Measurements from ENCODE around the gene TWIST2. TPM values are rescaled to one million over a fixed set of nuclear protein-coding genes. Genes with fewer than 3 reads are reported as not detected.

TWIST2 gene
- total RNA-seq (2014; rRNA removed; shearing (Covaris generic)): not detected in 2 replicates

GRCh38 chr2:238847841-238848690 is at the start of gene TWIST2:
TSS of gene TWIST2 (plus strand) at chr2:238848085. CDS start at chr2:238848216, 131 bp downstream.
- Histone ChIP-seq H3K27ac (no peak within 1 kb of the TSS), H3K36me3 (no peaks in the 10 kb centered on the region), H3K4me3 (no peak within 1 kb of the TSS), H3K4me1 (no peaks in the 10 kb centered on the region), H3K9me3 (replicated peaks) (no peaks in the 10 kb centered on the region), H3K27me3 (no peaks in the 10 kb centered on the region)
- no peak for DNase-seq

- H3K4me3 ChIP-seq: no peak overlapping the region
- no peaks in the 10 kb centered on the region for H3K9me3 ChIP-seq (replicated peaks)
- no peaks in the 10 kb centered on the region for H3K36me3 ChIP-seq
- no peaks in the 10 kb centered on the region for H3K4me1 ChIP-seq
- H3K27me3 ChIP-seq: 0 out of 2 replicates have a peak, but pooled peaks cover 6% of the 10 kb centered on the region
- H3K27ac ChIP-seq: no peak overlapping the region
- DNase-seq: no peak
Observed at GRCh38 chr2:238801791-238802190, 46.1 kb upstream of the TWIST2 start.

DNA sequence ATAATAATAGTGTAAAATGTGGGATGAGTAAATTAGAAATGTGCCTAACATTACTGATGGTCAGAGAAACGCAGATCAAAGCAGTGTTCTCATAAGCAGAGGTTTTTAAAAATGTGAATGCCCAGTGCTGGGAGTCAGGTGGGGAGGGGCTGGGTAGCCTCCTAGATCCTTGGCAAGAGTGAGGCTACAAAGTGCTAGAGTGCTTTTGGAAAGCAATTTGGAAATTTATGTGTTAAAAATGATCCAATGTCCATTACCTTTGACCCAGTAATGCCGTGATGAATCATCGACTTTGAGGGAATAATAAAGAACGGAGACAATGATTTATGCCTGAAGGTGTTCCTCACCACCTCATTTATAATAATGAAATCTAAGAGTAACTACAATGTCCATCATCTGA is 44.9 kb upstream of the TWIST2 start:
- Histone ChIP-seq H3K27me3 (0 out of 2 replicates have a peak, but pooled peaks cover 6% of the 10 kb centered on the region), H3K4me3 (no peak overlapping the region), H3K9me3 (replicated peaks) (no peaks in the 10 kb centered on the region), H3K4me1 (no peaks in the 10 kb centered on the region), H3K36me3 (no peaks in the 10 kb centered on the region), H3K27ac (no peak overlapping the region)
- DNase-seq: no peak

DNA sequence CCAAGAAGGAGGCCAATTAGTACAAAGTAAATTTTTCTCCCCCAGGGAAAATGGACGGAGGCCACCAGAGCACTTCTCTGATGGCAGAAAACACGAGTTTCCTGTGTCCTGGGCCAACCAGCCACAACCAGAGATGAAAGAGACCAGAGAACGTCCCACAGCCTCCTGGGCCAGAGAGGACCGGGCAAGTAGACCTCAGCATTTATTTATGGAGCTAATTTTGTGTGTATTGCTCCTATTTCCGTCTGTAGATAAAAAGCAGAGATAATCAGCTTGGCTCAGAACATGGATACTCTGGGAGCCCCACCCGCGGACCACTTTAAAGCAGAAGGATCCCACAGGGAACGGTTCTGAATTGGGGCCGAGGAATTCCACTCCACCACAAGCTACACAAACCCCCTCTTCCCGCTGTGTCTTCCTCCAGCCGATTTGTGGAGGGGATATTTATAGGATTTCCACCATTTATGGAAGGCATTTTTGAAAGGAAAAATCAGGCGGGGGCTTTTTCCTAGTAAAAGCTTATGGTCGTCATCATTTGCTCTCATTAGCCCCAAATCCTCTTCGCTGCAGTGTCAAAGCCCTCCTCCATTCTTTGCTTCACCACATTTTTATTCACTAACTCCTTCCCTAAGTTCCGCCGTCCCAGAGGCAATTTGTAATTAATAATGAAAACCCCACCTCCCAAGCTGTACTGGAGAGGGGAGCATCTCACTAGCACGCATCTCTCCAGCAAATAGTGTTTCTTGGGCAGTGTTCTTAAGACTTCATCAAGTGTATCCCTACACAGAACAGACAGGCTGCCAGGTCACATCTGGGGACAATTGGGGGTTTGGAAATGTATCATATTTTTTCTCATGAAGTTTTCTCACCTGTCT is 43.7 kb upstream of the TWIST2 start:
- H3K4me1 ChIP-seq: no peaks in the 10 kb centered on the region
- 0 out of 2 replicates have a peak, but pooled peaks cover 6% of the 10 kb centered on the region for H3K27me3 ChIP-seq
- DNase-seq: no peak
- H3K9me3 ChIP-seq (replicated peaks): no peaks in the 10 kb centered on the region
- H3K36me3 ChIP-seq: no peaks in the 10 kb centered on the region
- no peak overlapping the region for H3K27ac ChIP-seq
- no peak overlapping the region for H3K4me3 ChIP-seq

- no peaks in the 10 kb centered on the region for H3K36me3 ChIP-seq
- no peaks in the 10 kb centered on the region for H3K4me1 ChIP-seq
- H3K9me3 ChIP-seq (replicated peaks): no peaks in the 10 kb centered on the region
- H3K27me3 ChIP-seq: no peaks in the 10 kb centered on the region
- no peak overlapping the region for H3K4me3 ChIP-seq
- DNase-seq: no peak
- H3K27ac ChIP-seq: no peak overlapping the region
Observed at GRCh38 chr2:238808761-238809160, 39.1 kb upstream of the TWIST2 start.

GRCh38 chr2:238810321-238810720 is 37.6 kb upstream of the TWIST2 start:
- DNase-seq: no peak
- Histone ChIP-seq H3K36me3 (no peaks in the 10 kb centered on the region), H3K9me3 (replicated peaks) (no peaks in the 10 kb centered on the region), H3K27ac (no peak overlapping the region), H3K27me3 (no peaks in the 10 kb centered on the region), H3K4me3 (no peak overlapping the region), H3K4me1 (no peaks in the 10 kb centered on the region)

- Histone ChIP-seq H3K27ac (no peak overlapping the region), H3K36me3 (no peaks in the 10 kb centered on the region), H3K27me3 (no peaks in the 10 kb centered on the region), H3K4me1 (no peaks in the 10 kb centered on the region), H3K4me3 (no peak overlapping the region), H3K9me3 (replicated peaks) (no peaks in the 10 kb centered on the region)
- no peak for DNase-seq
Observed at GRCh38 chr2:238811293-238811692, 36.6 kb upstream of the TWIST2 start.

DNA sequence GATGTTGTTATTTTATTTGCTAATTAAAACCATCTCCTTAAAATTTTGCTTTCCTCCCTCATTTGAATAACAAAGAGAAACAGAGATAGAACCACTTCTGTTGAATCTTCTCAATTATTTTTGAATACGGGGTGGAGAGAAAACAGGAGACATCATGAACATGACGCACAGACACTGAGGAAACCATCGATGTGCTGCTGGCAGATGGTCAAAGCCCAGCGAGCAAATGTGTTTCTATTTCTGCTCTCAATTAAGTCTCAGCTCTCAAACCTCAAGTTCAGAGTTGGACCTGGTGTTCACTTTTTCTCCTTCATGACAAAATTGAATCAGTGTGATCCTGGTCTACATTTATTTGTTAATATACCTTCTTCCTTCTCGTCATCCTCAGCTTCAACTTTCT is 36.1 kb upstream of the TWIST2 start:
- Histone ChIP-seq H3K27me3 (no peaks in the 10 kb centered on the region), H3K27ac (no peak overlapping the region), H3K4me1 (no peaks in the 10 kb centered on the region), H3K9me3 (replicated peaks) (no peaks in the 10 kb centered on the region), H3K36me3 (no peaks in the 10 kb centered on the region), H3K4me3 (no peak overlapping the region)
- DNase-seq: no peak

DNA sequence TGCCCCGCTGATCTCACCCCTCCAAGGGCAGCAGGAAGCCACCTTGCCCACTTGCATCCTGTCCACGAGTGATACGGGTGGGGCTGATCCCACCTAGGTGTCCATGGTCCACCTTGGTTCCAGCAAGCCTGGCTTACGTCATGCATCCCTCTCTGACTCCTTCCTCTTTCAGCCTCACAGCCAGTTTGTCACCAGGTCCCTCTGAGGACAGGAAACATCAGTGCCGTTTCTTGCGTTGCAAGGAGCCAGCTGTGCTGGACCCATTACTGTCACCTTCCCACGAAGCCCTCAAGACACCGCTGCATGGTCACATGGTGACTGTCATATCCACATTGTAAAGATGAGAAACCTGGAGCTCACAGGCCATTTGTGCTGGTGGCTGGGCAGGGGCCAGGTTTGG is 34.8 kb upstream of the TWIST2 start:
- Histone ChIP-seq H3K27me3 (no peaks in the 10 kb centered on the region), H3K9me3 (replicated peaks) (no peaks in the 10 kb centered on the region), H3K36me3 (no peaks in the 10 kb centered on the region), H3K4me3 (no peak overlapping the region), H3K27ac (no peak overlapping the region), H3K4me1 (no peaks in the 10 kb centered on the region)
- no peak for DNase-seq

DNA sequence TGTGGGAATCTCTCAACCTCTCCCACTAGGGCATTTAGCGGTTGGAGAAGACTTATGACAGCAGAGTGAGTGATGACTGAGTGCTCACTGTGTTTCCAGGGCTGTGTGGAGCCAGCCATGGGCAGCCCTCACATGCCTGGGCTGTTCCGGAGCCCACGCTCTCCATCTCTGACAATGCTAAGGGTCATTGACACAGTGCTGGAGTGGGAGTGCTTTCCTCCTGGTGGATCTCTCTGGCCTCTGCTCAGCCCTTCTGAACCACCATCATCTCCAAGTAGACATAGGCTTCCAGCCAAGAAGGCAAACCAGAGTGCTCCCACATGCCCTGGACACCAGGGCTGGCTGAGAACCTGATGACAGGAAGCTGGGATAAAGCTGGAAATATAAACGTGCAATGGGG is 33.1 kb upstream of the TWIST2 start:
- no peaks in the 10 kb centered on the region for H3K27me3 ChIP-seq
- H3K36me3 ChIP-seq: no peaks in the 10 kb centered on the region
- H3K9me3 ChIP-seq (replicated peaks): no peaks in the 10 kb centered on the region
- no peak overlapping the region for H3K27ac ChIP-seq
- no peaks in the 10 kb centered on the region for H3K4me1 ChIP-seq
- no peak overlapping the region for H3K4me3 ChIP-seq
- no peak for DNase-seq

DNA sequence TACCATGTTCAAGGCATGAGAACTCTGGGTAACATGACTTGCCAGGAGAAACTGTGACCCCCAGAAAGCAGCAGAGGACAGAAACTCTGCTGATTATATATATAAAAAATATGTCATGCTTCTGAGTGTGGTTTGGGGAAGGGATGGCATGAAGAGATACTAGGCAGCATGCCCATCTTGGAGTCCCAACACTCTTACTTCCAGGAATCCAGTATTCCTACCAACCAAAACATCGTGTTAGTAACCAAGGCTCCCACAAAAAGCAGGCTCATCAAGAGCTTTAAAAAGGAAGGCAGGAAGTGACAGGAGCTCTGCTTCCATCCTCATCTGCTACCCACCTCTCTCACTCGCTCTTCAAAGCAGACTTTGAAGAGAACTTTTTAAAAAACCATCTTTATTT is 31.6 kb upstream of the TWIST2 start:
- H3K4me1 ChIP-seq: no peaks in the 10 kb centered on the region
- H3K9me3 ChIP-seq (replicated peaks): no peaks in the 10 kb centered on the region
- no peaks in the 10 kb centered on the region for H3K27me3 ChIP-seq
- no peak for DNase-seq
- H3K36me3 ChIP-seq: no peaks in the 10 kb centered on the region
- H3K27ac ChIP-seq: no peak overlapping the region
- no peak overlapping the region for H3K4me3 ChIP-seq

- Histone ChIP-seq H3K4me3 (no peak overlapping the region), H3K36me3 (no peaks in the 10 kb centered on the region)
- no peak for DNase-seq
Observed at GRCh38 chr2:238817382-238817781, 30.5 kb upstream of the TWIST2 start.

DNA sequence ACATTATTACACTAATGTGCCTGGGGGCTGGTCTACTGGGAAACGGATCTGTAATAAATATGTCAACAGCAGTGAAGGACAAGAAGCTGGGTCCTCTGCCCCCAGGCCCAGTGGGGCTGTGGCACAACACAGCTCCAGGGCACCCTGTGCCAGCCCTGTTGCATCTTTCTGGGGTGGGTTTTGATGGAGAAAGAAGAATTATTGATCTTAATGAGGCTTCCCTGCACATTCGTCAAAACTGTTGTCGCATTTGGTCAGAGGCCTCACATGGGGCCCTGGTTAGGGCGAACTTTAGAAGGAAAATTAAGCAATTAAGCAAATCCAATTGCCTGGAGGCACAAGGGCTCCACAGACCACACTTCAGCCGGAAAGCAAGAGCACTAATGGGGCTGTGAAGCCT is 30.0 kb upstream of the TWIST2 start:
- no peak overlapping the region for H3K27ac ChIP-seq
- no peaks in the 10 kb centered on the region for H3K36me3 ChIP-seq
- no peak overlapping the region for H3K4me3 ChIP-seq
- H3K4me1 ChIP-seq: no peaks in the 10 kb centered on the region
- no peak for DNase-seq
- H3K9me3 ChIP-seq (replicated peaks): no peaks in the 10 kb centered on the region
- H3K27me3 ChIP-seq: no peaks in the 10 kb centered on the region

More at GRCh38 chr2:238817382-238817781, 30.5 kb upstream of the TWIST2 start:
- H3K9me3 ChIP-seq (replicated peaks): no peaks in the 10 kb centered on the region
- no peaks in the 10 kb centered on the region for H3K27me3 ChIP-seq
- H3K27ac ChIP-seq: no peak overlapping the region
- H3K4me1 ChIP-seq: no peaks in the 10 kb centered on the region

- Histone ChIP-seq H3K27me3 (no peaks in the 10 kb centered on the region), H3K9me3 (replicated peaks) (no peaks in the 10 kb centered on the region), H3K4me1 (no peaks in the 10 kb centered on the region), H3K36me3 (no peaks in the 10 kb centered on the region), H3K27ac (no peak overlapping the region), H3K4me3 (no peak overlapping the region)
- no peak for DNase-seq
Observed at GRCh38 chr2:238818561-238818960, 29.3 kb upstream of the TWIST2 start.

DNA sequence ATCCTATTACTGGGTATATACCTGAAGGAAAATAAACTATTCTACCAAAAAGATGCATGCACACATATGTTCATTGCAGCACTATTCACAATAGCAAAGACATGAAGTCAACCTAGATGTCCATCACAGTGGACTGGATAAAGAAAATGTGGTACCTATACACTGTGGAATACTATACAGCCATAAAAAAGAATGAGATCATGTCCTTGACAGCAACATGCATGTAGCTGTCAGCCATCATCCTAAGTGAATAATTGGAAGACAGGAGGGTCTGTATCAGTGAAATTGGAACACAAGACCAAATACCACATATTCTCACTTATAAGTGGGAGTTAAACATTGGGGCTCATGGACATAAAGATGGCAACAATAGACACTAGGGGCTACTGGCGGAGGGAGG is 27.7 kb upstream of the TWIST2 start:
- Histone ChIP-seq H3K27me3 (no peaks in the 10 kb centered on the region), H3K4me1 (no peaks in the 10 kb centered on the region), H3K36me3 (no peaks in the 10 kb centered on the region), H3K9me3 (replicated peaks) (0 out of 2 replicates have a peak, but pooled peaks cover 5% of the 10 kb centered on the region), H3K4me3 (no peak overlapping the region), H3K27ac (no peak overlapping the region)
- DNase-seq: no peak
